GM18511 (cell line): ENCODE results near the gene CHPF.

ENCODE experiments used
- ATAC-seq: cut with Tn5 transposase; IDR thresholded peaks from one replicate; pipeline ENCODE4 v1.9.1; 2021; ENCODE audit warnings: mild to moderate bottlenecking, moderate library complexity; ENCODE audit not compliant: unreplicated experiment

CHPF gene

GRCh38 chr2:219498280-219499057 lies 45.1 kb downstream of the CHPF start, which contains the start of gene GMPPA:
TSS of gene GMPPA (plus strand) at chr2:219498891. CDS start at chr2:219499976, 1,085 bp downstream.
- peak; percentile 94 for ATAC-seq

- ATAC-seq = peak; percentile 32
Observed at GRCh38 chr2:219497495-219498279, 45.9 kb downstream of the CHPF start.

- no peak for ATAC-seq
Observed at GRCh38 chr2:219496825-219497494, 46.6 kb downstream of the CHPF start.

GRCh38 chr2:219496247-219496824 lies 47.3 kb downstream of the CHPF start:
- no peak for ATAC-seq

GRCh38 chr2:219495531-219496122 lies 48.0 kb downstream of the CHPF start:
- no peak for ATAC-seq

- no peak for ATAC-seq
Observed at GRCh38 chr2:219494952-219495530, 48.6 kb downstream of the CHPF start.

GRCh38 chr2:219493086-219493485 lies 50.5 kb downstream of the CHPF start:
- no peak for ATAC-seq

- no peak for ATAC-seq
Observed at GRCh38 chr2:219492575-219492974, 51.0 kb downstream of the CHPF start.

- ATAC-seq = no peak
Observed at GRCh38 chr2:219491278-219491963, 52.2 kb downstream of the CHPF start.

GRCh38 chr2:219490600-219491130 lies 52.9 kb downstream of the CHPF start:
- no peak for ATAC-seq

- ATAC-seq = no peak
Observed at GRCh38 chr2:219490186-219490585, 53.4 kb downstream of the CHPF start.

GRCh38 chr2:219489315-219489714 lies 54.3 kb downstream of the CHPF start:
- no peak for ATAC-seq
